NCI-H2171 (cell line): ENCODE measurements around the gene KMT2B.
A peak's percentile ranks its signal among the peaks of the same experiment; 100 is the strongest.

ENCODE experiments used
- DNase-seq: peaks from one replicate; lab custom pipeline; 2025; lab: John Stamatoyannopoulos, UW

The KMT2B gene

GRCh38 chr19:35740423-35741202, 22.8 kb downstream of the KMT2B start:
- DNase-seq: peak; percentile 99

GRCh38 chr19:35741203-35741515, 23.4 kb downstream of the KMT2B start:
- DNase-seq: no peak

- no peak for DNase-seq
Observed at GRCh38 chr19:35742121-35742724, 24.4 kb downstream of the KMT2B start, which contains the start of gene IGFLR1. IGFLR1 (minus strand) TSS chr19:35742452; CDS start chr19:35741180, 1,272 bp downstream.

GRCh38 chr19:35743640-35744429, 26.0 kb downstream of the KMT2B start:
- DNase-seq: no peak

- peak; percentile 97 for DNase-seq
Observed at GRCh38 chr19:35744430-35745327, 26.9 kb downstream of the KMT2B start.

GRCh38 chr19:35745328-35746086, 27.7 kb downstream of the KMT2B start, which contains the start of the genes PSENEN and U2AF1L4:
PSENEN (plus strand) TSS chr19:35745651; CDS start chr19:35745931, 280 bp downstream.
U2AF1L4 (minus strand) TSS chr19:35745418; CDS start chr19:35745391, 27 bp downstream.
- DNase-seq: peak; percentile 98

- no peak for DNase-seq
Observed at GRCh38 chr19:35746087-35746462, 28.3 kb downstream of the KMT2B start.

- no peak for DNase-seq
Observed at GRCh38 chr19:35746531-35746930, 28.7 kb downstream of the KMT2B start.

- DNase-seq: peak; percentile 97
Observed at GRCh38 chr19:35748106-35749020, 30.6 kb downstream of the KMT2B start, which contains the start of gene LIN37. LIN37 (plus strand) TSS chr19:35748576; CDS start chr19:35748725, 149 bp downstream.

- no peak for DNase-seq
Observed at GRCh38 chr19:35750167-35750566, 32.4 kb downstream of the KMT2B start.

- no peak for DNase-seq
Observed at GRCh38 chr19:35751839-35752745, 34.3 kb downstream of the KMT2B start.

GRCh38 chr19:35752746-35753350, 35.0 kb downstream of the KMT2B start:
- DNase-seq: no peak

- DNase-seq: no peak
Observed at GRCh38 chr19:35753634-35754369, 36.0 kb downstream of the KMT2B start.

GRCh38 chr19:35754370-35755130, 36.7 kb downstream of the KMT2B start:
- DNase-seq: no peak

- DNase-seq: no peak
Observed at GRCh38 chr19:35755131-35755549, 37.3 kb downstream of the KMT2B start.

- peak; percentile 8 for DNase-seq
Observed at GRCh38 chr19:35755550-35756376, 38.0 kb downstream of the KMT2B start.
